K562 (cell line): ENCODE results near the gene TRIM26. TPM values are rescaled to one million over a fixed set of nuclear protein-coding genes. Genes with fewer than 3 reads are reported as not detected.
A peak's percentile ranks its signal among the peaks of the same experiment; 100 is the strongest.

Experiments used
- ADNP ChIP-seq: fragments of 200-800 bp; sonication (Bioruptor generic); IDR thresholded peaks from 2 replicates; pipeline ENCODE4 v1.6.1; 2016; ENCODE audit warnings: missing genetic modification characterization, missing compliant biosample characterization
- ARHGAP35 ChIP-seq: fragments of 450-650 bp; IDR thresholded peaks from 2 replicates; pipeline ENCODE4 v1.6.1; 2018; ENCODE audit not compliant: partially characterized antibody
- BCOR ChIP-seq: fragments of 450-650 bp; IDR thresholded peaks from 2 replicates; pipeline ENCODE4 v1.6.1; 2016
- CHD2 ChIP-seq: IDR thresholded peaks from 2 replicates; pipeline ENCODE4 v1.6.1; 2011; ENCODE audit warnings: low read depth, low read length
- CXXC5 ChIP-seq: fragments of 250-450 bp; sonication (Bioruptor Pico); IDR thresholded peaks from 2 replicates; pipeline ENCODE4 v1.8.0; 2022; ENCODE audit warnings: inconsistent platforms, mild to moderate bottlenecking, moderate library complexity
- E2F4 ChIP-seq: sonication (generic); formaldehyde crosslinking; IDR thresholded peaks from 2 replicates; pipeline ENCODE4 v1.8.0; 2022; ENCODE audit warnings: mild to moderate bottlenecking, low read depth, missing genetic modification reagents
- FOXO4 ChIP-seq: fragments of 450-650 bp; formaldehyde crosslinking; IDR thresholded peaks from 2 replicates; pipeline ENCODE4 v1.4.0; 2020; ENCODE audit warnings: mild to moderate bottlenecking, moderate library complexity
- GABPA ChIP-seq: fragments of 200-800 bp; sonication (Bioruptor generic); conservative IDR thresholded peaks from 2 replicates; pipeline ENCODE4 v1.6.1; 2016; ENCODE audit warnings: low read depth, missing genetic modification characterization, missing compliant biosample characterization
- KAT8 ChIP-seq: fragments of 450-650 bp; IDR thresholded peaks from 2 replicates; pipeline ENCODE4 v1.6.1; 2016; ENCODE audit warnings: low read depth, mild to moderate bottlenecking
- KDM5B ChIP-seq: fragments of 200-600 bp; sonication (generic); IDR thresholded peaks from 2 replicates; pipeline ENCODE4 v1.6.1; 2012; ENCODE audit warnings: low read depth, mild to moderate bottlenecking, moderate library complexity, low read length, control low read depth, inconsistent platforms; ENCODE audit not compliant: insufficient replicate concordance
- KHSRP ChIP-seq: fragments of 450-650 bp; IDR thresholded peaks from 2 replicates; pipeline ENCODE4 v1.6.1; 2017
- NCOA1 ChIP-seq: fragments of 450-650 bp; IDR thresholded peaks from 2 replicates; pipeline ENCODE4 v1.6.1; 2016; ENCODE audit warnings: low read depth
- NR2C2 ChIP-seq, 2 experiments: fragments of 200-800 bp in 1 of 2; sonication (Bioruptor generic) in 1 of 2; sonication (generic) in 1 of 2; formaldehyde crosslinking in 1 of 2; IDR thresholded peaks; 2 replicates each; pipeline versions ENCODE4 v1.6.1 to v1.8.0; 2016 to 2022; ENCODE audit warnings: mild to moderate bottlenecking in 1 of 2, missing compliant biosample characterization in 1 of 2, missing genetic modification characterization in 1 of 2, missing genetic modification reagents in 1 of 2
- PHB ChIP-seq: fragments of 250-450 bp; sonication (Bioruptor Pico); IDR thresholded peaks from 2 replicates; pipeline ENCODE4 v1.5.0; 2021
- PPARD ChIP-seq: fragments of 250-450 bp; sonication (Bioruptor Pico); IDR thresholded peaks from 2 replicates; pipeline ENCODE4 v1.8.0; 2022; ENCODE audit warnings: inconsistent platforms, mild to moderate bottlenecking, moderate library complexity
- PTBP1 ChIP-seq: fragments of 200-400 bp; formaldehyde crosslinking; IDR thresholded peaks from 2 replicates; pipeline ENCODE4 v1.6.1; 2017; ENCODE audit warnings: low read depth, low read length
- RBM14 ChIP-seq: fragments of 200-400 bp; formaldehyde crosslinking; IDR thresholded peaks from 2 replicates; pipeline ENCODE4 v1.6.1; 2018; ENCODE audit warnings: low read depth, mild to moderate bottlenecking, low read length, moderate library complexity, borderline replicate concordance; ENCODE audit not compliant: insufficient read depth
- RBM25 ChIP-seq: fragments of 200-400 bp; formaldehyde crosslinking; IDR thresholded peaks from 2 replicates; pipeline ENCODE4 v1.6.1; 2018; ENCODE audit warnings: low read length, low read depth, moderate library complexity; ENCODE audit not compliant: severe bottlenecking
- SMARCA5 ChIP-seq: fragments of 450-650 bp; IDR thresholded peaks from 2 replicates; pipeline ENCODE4 v1.6.1; 2016
- SREBF2 ChIP-seq: sonication (generic); formaldehyde crosslinking; IDR thresholded peaks from 2 replicates; pipeline ENCODE4 v1.4.0; 2020; ENCODE audit warnings: mild to moderate bottlenecking, missing genetic modification reagents
- YY1 ChIP-seq, 3 experiments: IDR thresholded peaks; 2 replicates each; pipeline ENCODE4 v1.6.1; 2011; ENCODE audit warnings: low read length in 2 of 3, mild to moderate bottlenecking in 2 of 3, moderate library complexity in 2 of 3, borderline replicate concordance in 1 of 3, control low read depth in 1 of 3, low read depth in 1 of 3; ENCODE audit not compliant: insufficient read depth in 3 of 3, insufficient replicate concordance in 2 of 3, control insufficient read depth in 1 of 3, insufficient read length in 1 of 3; ENCODE audit errors: extremely low read depth in 1 of 3
- ZFX ChIP-seq: sonication (generic); formaldehyde crosslinking; IDR thresholded peaks from 2 replicates; pipeline ENCODE4 v1.8.0; 2022; ENCODE audit warnings: mild to moderate bottlenecking, missing genetic modification reagents, moderate library complexity
- ZNF12 ChIP-seq: sonication (generic); formaldehyde crosslinking; IDR thresholded peaks from 2 replicates; pipeline ENCODE4 v1.4.0; 2020; ENCODE audit warnings: mild to moderate bottlenecking, missing genetic modification reagents
- ZZZ3 ChIP-seq: fragments of 450-650 bp; IDR thresholded peaks from 2 replicates; pipeline ENCODE4 v1.6.1; 2016; ENCODE audit warnings: antibody characterized with exemption, mild to moderate bottlenecking, moderate library complexity
- polyA plus RNA-seq, 8 experiments: library from polyadenylated mRNA; depleted of rRNA in 4 of 8; stranded (reverse) in 5 of 8; unstranded in 3 of 8; fragments of >200 nt; fragmentation: Nextera tagmentation in 2 of 8; fragmentation: Illumina TruSeq in 1 of 8; extraction: Ambion mirVana in 2 of 8; extraction: Trizol in 1 of 8; gene quantifications; 2 replicates each; pipeline versions ENCODE4 v1.2.1 to v1.2.3, GENCODE V29; 2011 to 2014; ENCODE audit warnings: inconsistent platforms in 1 of 8, missing spikeins in 1 of 8
- total RNA-seq, 7 experiments: library from RNA; depleted of rRNA in 6 of 7; stranded (reverse); fragments of >200 nt in 6 of 7; fragmentation: Illumina TruSeq in 2 of 7; extraction: Trizol in 2 of 7; gene quantifications; 2 replicates each; pipeline versions ENCODE4 v1.2.1 to v1.2.3, GENCODE V29; 2011 to 2021; ENCODE audit warnings: low replicate concordance in 1 of 7
- TF ChIP-seq, protein P1 (sequence below): fragments of 200-800 bp; sonication (Bioruptor generic); IDR thresholded peaks from 2 replicates; pipeline ENCODE4 v1.6.1; 2017; ENCODE audit warnings: missing genetic modification characterization, missing compliant biosample characterization
- TF ChIP-seq, protein P2 (sequence below): IDR thresholded peaks from 2 replicates; pipeline ENCODE4 v1.6.1; 2011; ENCODE audit not compliant: insufficient read length; ENCODE audit errors: extremely low read depth

TRIM26 gene
- total and polyA plus RNA-seq, 9 of the 15 experiments (the other 6 are each of a cell fraction or from before 2014, with no cell fraction given) = 0.80 to 5.0 (median 2.8) TPM

DNA sequence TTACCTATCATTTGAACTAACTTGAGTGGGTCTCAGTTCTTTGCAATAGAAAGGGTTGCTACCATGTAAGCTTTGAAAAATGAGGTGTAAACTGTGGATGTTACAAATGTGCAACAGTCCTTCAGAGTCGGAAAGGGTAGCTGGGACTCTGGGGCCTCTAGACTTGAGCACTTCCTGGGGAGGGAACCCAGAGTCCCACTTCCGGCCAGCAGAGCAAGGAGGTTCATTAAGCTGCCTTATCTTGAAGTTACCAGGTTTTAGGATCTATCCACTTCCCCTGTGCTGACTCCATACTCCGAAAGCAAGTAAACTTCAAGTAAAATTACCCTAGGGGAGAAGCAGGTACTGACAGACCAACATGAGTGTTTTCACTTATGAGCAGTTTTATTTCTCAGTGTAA is 61.6 kb downstream of the TRIM26 start (continued):
- TF ChIP-seq, protein P1, sequence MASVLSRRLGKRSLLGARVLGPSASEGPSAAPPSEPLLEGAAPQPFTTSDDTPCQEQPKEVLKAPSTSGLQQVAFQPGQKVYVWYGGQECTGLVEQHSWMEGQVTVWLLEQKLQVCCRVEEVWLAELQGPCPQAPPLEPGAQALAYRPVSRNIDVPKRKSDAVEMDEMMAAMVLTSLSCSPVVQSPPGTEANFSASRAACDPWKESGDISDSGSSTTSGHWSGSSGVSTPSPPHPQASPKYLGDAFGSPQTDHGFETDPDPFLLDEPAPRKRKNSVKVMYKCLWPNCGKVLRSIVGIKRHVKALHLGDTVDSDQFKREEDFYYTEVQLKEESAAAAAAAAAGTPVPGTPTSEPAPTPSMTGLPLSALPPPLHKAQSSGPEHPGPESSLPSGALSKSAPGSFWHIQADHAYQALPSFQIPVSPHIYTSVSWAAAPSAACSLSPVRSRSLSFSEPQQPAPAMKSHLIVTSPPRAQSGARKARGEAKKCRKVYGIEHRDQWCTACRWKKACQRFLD (CRISPR knock-in tag) = no peak
- TF ChIP-seq CHD2 (no peak), ARHGAP35 (no peak), CXXC5 (no peak), KHSRP (no peak), NCOA1 (0 out of 2 replicates have a peak, but pooled peaks have one; percentile 25), PPARD (CRISPR knock-in tag) (no peak), KDM5B (no peak), ZNF12 (CRISPR knock-in tag) (no peak), BCOR (no peak), ZZZ3 (no peak), ZFX (CRISPR knock-in tag) (no peak), SMARCA5 (no peak), RBM25 (no peak), GABPA (tag) (peak; percentile 95), NR2C2 (CRISPR knock-in tag; IDR thresholded peaks at IDR 0.05) (no peak), NR2C2 (tag; IDR thresholded peaks at IDR 0.05) (no peak), RBM14 (no peak), PTBP1 (no peak), PHB (CRISPR knock-in tag) (no peak), E2F4 (CRISPR knock-in tag) (no peak), ADNP (tag) (no peak), YY1 (IDR thresholded peaks at IDR 0.05; ENCODE audit: borderline replicate concordance in 1 of 3, control insufficient read depth in 1 of 3, extremely low read depth in 1 of 3, insufficient read depth in 3 of 3, insufficient read length in 1 of 3, insufficient replicate concordance in 2 of 3, low read depth in 1 of 3, low read length in 2 of 3) (no peak), SREBF2 (no peak), FOXO4 (CRISPR knock-in tag) (no peak), KAT8 (no peak)
- TF ChIP-seq, protein P2, sequence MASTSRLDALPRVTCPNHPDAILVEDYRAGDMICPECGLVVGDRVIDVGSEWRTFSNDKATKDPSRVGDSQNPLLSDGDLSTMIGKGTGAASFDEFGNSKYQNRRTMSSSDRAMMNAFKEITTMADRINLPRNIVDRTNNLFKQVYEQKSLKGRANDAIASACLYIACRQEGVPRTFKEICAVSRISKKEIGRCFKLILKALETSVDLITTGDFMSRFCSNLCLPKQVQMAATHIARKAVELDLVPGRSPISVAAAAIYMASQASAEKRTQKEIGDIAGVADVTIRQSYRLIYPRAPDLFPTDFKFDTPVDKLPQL = no peak
